Activated T-cell treated with anti-CD3 and anti-CD28 coated beads, Interleukin-2, amount 50 U/mL, for 4 hours (primary cell): ENCODE results near the gene CFAP92. TPM values are rescaled to one million over a fixed set of nuclear protein-coding genes. Genes with fewer than 3 reads are reported as not detected.

Experiments used
- ATAC-seq, 2 donors: fragments of 200-7000 bp; cut with Tn5 transposase; one replicate each; pipeline ENCODE4 v1.10.0; 2021
- DNase-seq: peaks from one replicate; pipeline ENCODE4 v3.0.0-alpha.2; 2020
- H3K27me3 Mint-ChIP-seq: one replicate; pipeline ENCODE4 v1.8.0; 2021; ENCODE audit warnings: low read depth, mixed read lengths
- H3K36me3 Mint-ChIP-seq: one replicate; pipeline ENCODE4 v1.8.0; 2022; ENCODE audit warnings: mixed read lengths; ENCODE audit not compliant: insufficient read depth
- H3K4me1 Mint-ChIP-seq: one replicate; pipeline ENCODE4 v1.8.0; 2021; ENCODE audit warnings: low read depth, mixed read lengths
- H3K4me3 Mint-ChIP-seq: one replicate; pipeline ENCODE4 v1.8.0; 2021; ENCODE audit warnings: mild to moderate bottlenecking, moderate library complexity, mixed read lengths
- H3K9me3 Mint-ChIP-seq: one replicate; pipeline ENCODE4 v1.8.0; 2021; ENCODE audit warnings: mixed read lengths
- total RNA-seq, 3 donors: library from RNA; stranded (reverse); gene quantifications; one replicate each; pipeline ENCODE4 v1.2.1, GENCODE V29; 2021

The CFAP92 gene
- total RNA-seq, 3 donors from 2014 or later: 0.18 TPM; not detected in 2

DNA sequence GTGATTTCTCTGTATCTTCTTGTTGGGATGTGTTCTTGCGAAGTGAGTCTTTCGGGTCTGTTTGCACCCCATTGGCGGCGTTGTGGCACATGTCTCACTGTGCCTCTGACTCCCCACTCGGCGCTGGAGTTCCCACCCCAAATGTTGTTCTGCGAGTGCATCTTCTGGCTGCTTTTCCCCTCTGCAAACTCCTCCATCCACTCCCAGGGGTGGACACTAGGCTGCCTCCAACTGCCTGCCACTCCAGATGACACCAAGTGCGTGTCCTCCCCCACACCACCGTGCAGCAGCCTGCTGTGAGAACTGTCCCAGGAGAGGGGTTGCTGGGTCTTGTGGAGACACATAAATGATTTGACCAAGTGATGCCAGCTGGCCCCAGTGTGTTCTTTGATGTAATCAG is 24.9 kb upstream of the CFAP92 start:
- Mint-ChIP-seq H3K9me3 (no peaks in the 10 kb centered on the region), H3K4me1 (peaks cover 43% of the 10 kb centered on the region), H3K4me3 (no peak overlapping the region), H3K36me3 (no peaks in the 10 kb centered on the region), H3K27me3 (no peaks in the 10 kb centered on the region)
- no peak for DNase-seq
- ATAC-seq: no peak

DNA sequence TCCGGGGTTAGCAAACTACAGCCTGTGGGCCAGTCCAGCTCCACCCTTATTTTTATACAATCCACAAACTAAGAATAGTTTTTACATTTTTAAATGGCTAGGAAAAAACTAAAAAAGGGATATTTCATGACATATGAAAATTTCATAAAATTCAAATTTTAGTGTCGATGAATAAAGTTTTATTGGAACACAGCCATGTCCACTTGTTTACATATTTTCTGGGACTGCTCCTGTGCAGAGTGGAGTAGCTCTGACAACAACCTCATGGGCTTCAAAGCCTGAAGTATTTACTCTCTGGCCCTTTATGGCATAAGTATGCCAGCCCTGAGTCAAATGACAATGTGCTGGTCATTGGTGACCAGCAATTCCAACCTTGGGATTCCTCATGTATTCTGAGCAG is 24.4 kb upstream of the CFAP92 start:
- H3K27me3 Mint-ChIP-seq: no peaks in the 10 kb centered on the region
- H3K36me3 Mint-ChIP-seq: no peaks in the 10 kb centered on the region
- ATAC-seq: no peak
- no peak overlapping the region for H3K4me3 Mint-ChIP-seq
- DNase-seq: no peak
- no peaks in the 10 kb centered on the region for H3K9me3 Mint-ChIP-seq
- H3K4me1 Mint-ChIP-seq: peaks cover 43% of the 10 kb centered on the region

DNA sequence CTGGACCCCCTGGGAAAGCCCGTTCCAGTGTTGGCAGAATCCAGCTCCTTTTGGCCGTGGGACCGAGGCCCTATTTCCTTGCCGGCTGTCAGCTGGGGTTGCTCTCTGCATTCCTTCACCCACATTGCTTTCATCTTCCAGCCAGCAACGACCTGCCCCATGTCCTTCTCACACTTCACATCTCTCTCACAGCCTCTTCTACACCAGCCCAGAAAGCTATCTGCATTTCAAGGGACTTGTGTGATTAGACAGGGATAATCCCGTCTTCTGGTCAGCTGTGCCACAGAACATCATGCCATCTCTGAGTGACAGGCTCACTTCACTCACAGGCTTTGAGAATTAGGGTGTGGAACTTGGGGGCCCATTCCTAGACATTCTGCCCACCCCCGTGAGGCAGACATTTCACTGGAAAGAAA is 23.6 kb upstream of the CFAP92 start:
- no peak for ATAC-seq

DNA sequence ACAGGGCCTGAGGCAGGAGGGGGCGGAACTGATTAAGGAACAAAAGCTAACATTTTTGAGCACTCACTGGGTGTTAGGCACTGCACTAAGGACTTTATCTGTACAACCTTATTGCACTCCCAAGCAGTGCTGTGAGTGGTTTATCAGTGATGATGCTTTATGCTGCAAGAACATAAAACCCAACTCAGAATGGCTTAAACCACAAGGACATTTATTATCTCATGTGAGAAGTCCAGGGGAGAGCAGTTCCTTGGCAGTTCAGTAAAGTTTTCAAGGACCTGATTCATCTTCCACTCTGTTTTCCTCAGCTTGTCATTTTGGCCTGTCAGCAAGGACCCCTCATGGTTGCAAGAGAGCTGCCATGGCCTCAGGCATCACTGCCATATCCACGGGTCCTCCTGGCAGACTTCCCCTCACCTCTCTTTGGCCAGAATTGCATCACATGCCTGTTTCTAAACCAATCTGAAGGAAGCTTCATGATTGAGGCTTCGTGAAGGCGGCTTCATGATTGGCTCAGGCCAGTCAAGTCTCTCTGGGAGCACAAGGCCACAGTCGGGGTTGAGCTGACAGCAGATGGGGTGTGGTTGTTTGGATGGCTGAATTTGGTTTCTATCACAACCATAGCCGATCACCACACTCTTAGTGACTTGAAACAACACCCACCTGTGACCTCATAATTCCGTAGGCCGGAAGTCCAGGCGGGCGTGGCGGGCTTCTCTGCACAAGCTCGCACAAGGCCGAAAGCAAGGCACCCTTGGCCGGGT is 23.0 kb upstream of the CFAP92 start:
- no peak overlapping the region for H3K4me3 Mint-ChIP-seq
- no peaks in the 10 kb centered on the region for H3K9me3 Mint-ChIP-seq
- no peaks in the 10 kb centered on the region for H3K36me3 Mint-ChIP-seq
- H3K4me1 Mint-ChIP-seq: peaks cover 42% of the 10 kb centered on the region
- peak in 1 of 2 donors; percentile 11 for ATAC-seq
- no peak for DNase-seq
- H3K27me3 Mint-ChIP-seq: no peaks in the 10 kb centered on the region

More for the DNA sequence above, 23.6 kb upstream of the CFAP92 start:
- DNase-seq: no peak
- Mint-ChIP-seq H3K27me3 (no peaks in the 10 kb centered on the region), H3K4me3 (peak overlapping the region; percentile 1), H3K36me3 (no peaks in the 10 kb centered on the region), H3K9me3 (no peaks in the 10 kb centered on the region), H3K4me1 (peaks cover 43% of the 10 kb centered on the region)

DNA sequence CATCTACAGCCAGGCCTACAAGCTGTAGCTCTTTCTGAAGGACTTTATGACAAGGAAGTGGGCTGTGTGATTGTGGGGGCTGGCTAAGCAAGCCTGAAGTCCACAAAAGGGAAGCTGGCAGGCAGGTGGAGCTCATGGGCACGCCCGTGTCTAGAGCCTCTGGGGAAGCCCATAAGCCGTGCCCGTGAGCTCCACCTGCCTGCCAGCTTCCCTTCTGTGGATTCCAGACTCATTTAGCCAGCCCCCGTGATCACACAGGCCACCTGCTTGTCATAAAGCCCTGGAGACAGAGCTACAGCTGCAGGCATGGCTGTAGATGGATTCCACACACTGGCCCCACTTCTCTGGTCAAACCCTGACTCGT is 22.5 kb upstream of the CFAP92 start:
- Mint-ChIP-seq H3K4me3 (peak overlapping the region; percentile 78), H3K4me1 (peaks cover 42% of the 10 kb centered on the region), H3K36me3 (no peaks in the 10 kb centered on the region), H3K27me3 (no peaks in the 10 kb centered on the region), H3K9me3 (no peaks in the 10 kb centered on the region)
- DNase-seq (peak; percentile 47), ATAC-seq (peak; percentile 65 to 76)

DNA sequence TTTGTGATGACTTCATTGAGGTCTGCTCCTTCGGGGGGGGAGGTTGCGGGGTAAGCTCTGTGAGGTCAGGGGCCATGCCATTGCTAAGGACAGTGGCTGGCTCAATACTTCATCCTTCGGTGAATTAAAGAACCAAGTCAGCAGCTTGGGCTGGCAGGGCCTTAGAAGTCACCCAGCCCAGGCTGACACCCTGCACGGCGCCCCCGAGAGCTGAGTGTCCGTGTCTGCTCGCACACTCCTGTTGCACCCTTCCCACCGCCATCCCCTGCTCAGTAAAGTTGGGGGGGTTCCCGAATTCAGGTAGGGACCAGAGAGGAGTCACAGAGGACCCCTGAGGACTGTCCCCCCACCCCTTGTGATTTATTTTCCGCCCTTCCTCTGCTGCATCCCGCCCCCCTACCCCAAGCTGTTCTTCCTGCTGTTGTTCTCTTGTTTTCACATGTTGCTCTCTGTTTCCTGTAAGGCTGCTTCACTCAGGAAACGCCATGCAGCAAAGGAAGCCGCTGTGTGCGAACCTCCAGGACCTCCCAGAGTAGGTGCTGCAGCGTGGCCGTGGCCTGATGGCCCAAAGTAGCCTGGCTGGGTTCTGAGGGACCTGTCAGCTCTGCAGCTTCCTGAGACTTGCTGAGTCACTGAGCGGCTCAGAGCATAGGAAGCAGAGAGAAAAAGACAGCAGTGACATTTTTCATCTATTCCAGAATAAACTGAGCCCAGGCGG is 21.7 kb upstream of the CFAP92 start:
- peak overlapping the region; percentile 78 for H3K4me3 Mint-ChIP-seq
- no peaks in the 10 kb centered on the region for H3K36me3 Mint-ChIP-seq
- no peaks in the 10 kb centered on the region for H3K27me3 Mint-ChIP-seq
- no peaks in the 10 kb centered on the region for H3K9me3 Mint-ChIP-seq
- DNase-seq (peak; percentile 28), ATAC-seq (peak; percentile 70 to 73)
- peaks cover 42% of the 10 kb centered on the region for H3K4me1 Mint-ChIP-seq

DNA sequence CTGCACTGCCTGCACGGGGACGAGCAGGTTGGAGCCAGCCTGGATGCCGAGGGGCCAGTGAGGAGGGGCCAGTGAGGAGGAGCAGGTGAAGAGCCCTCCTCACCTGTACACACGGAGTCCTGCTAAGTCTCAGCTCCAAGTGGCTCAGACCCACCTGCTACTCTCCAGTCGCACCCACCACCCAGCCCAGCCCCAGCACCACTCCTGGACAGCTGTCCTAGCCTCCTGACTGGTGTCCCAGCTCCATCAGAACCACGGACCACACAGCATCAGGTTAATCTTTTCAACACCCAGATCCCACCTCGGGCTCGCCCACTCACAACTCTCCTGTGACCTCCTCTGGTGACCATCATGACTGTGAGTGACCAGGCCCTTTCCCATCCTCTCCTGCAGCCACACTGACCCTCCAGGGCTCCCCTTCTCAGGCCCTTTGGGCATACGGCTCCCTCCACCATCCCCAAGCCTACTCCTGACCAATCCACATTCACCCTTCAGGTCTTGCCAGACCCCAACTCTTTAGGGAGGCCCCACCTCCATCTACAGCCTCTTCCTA is 21.0 kb upstream of the CFAP92 start:
- H3K4me1 Mint-ChIP-seq: peaks cover 42% of the 10 kb centered on the region
- DNase-seq (no peak), ATAC-seq (no peak)
- no peaks in the 10 kb centered on the region for H3K36me3 Mint-ChIP-seq
- H3K9me3 Mint-ChIP-seq: no peaks in the 10 kb centered on the region
- no peaks in the 10 kb centered on the region for H3K27me3 Mint-ChIP-seq
- no peak overlapping the region for H3K4me3 Mint-ChIP-seq

DNA sequence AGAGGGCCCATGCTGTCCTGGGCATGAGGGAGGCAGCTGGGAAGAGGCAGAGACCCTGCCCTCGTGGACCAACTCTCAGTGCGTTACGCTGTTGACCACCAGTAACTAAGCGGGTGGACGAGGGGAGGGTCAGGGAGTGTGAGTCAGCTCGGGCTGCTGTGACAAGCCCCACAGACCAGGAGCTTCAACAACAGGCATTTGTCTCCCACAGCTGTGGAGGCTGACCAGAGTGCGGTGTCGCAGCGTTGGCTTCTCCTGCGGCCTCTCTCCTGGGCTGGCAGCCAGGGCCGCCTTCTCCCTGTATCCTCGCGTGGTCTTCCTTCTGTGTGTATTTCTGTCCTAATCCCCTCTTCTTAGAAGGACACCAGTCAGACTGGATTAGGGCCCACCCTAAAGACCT is 20.3 kb upstream of the CFAP92 start:
- DNase-seq (no peak), ATAC-seq (no peak)
- H3K9me3 Mint-ChIP-seq: no peaks in the 10 kb centered on the region
- H3K4me3 Mint-ChIP-seq: no peak overlapping the region
- H3K4me1 Mint-ChIP-seq: peaks cover 42% of the 10 kb centered on the region
- H3K36me3 Mint-ChIP-seq: no peaks in the 10 kb centered on the region
- H3K27me3 Mint-ChIP-seq: no peaks in the 10 kb centered on the region

DNA sequence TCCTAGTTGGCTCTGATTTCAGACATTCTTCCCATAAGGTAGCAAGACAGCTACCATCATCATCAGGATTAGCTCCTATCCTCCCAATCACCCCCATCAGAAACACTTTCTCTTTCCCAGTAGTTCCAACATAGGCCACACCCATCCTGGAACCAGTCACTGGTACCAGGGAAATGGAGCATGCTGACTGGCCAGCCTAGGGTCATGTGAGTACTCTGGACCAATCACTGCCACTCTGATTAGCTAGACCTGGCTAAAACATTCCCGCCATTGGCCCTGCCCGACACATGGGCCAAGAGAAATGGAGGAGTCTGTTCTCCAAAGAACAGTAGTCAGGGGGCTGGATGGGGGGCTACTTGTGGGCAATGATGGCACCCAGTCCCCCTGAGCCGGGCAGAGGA is 19.6 kb upstream of the CFAP92 start:
- DNase-seq (no peak), ATAC-seq (no peak)
- no peaks in the 10 kb centered on the region for H3K36me3 Mint-ChIP-seq
- no peaks in the 10 kb centered on the region for H3K9me3 Mint-ChIP-seq
- peaks cover 38% of the 10 kb centered on the region for H3K4me1 Mint-ChIP-seq
- H3K27me3 Mint-ChIP-seq: no peaks in the 10 kb centered on the region
- H3K4me3 Mint-ChIP-seq: no peak overlapping the region

DNA sequence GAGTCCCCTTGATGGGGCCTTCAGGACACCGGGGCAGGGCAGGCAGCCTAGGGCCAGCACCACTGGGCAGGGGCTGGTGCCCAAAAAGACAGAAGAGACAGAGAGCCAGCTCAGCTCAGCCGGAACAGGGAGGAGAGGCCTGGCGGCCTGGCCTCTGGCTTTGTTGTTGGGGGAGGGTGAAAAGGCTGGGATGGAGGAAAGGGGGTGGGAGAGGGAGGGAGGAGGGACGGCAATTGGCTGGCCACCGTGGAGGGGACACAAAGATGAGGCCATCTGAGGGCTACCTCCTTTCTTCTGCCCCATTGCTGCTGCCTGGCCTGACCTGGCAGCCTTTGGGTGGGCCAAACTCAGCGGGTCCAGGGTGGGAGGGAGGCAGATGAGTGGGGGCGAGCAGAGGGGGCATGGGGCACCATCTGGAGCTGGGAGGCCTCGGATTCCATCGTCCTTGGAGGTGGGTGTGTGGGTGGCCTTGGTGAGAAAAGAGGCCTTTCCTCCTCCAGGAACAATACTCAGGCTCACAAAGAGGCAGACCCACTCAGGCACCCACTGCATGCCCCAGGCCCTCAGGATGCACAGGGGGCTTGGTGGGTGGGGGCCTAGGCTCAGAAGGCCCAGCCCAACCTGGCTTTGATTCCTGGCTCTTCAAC is 16.6 kb upstream of the CFAP92 start:
- Mint-ChIP-seq H3K4me3 (no peak overlapping the region), H3K36me3 (no peaks in the 10 kb centered on the region), H3K27me3 (no peaks in the 10 kb centered on the region), H3K4me1 (peaks cover 16% of the 10 kb centered on the region), H3K9me3 (no peaks in the 10 kb centered on the region)
- ATAC-seq (no peak), DNase-seq (no peak)

DNA sequence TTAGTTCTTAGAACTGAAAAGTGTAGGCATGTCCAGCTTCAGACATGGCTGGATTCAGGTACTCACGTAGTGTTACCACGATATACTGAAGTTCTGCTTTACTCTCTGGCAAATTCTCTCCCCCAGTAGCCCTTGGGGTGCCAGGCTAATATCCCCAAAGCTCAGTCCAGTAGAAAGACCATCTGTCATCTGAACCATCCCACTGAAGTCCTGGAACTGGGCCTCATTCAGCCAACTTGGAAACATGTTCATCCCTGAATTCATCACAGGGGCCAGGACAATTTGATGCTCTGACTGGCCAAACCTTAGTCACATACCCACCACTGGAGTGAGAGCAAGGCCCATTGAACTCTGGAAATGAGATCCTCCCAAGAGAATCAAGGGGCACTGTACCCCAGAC is 15.4 kb upstream of the CFAP92 start:
- Mint-ChIP-seq H3K36me3 (no peaks in the 10 kb centered on the region), H3K4me1 (peaks cover 10% of the 10 kb centered on the region), H3K27me3 (peaks cover 4% of the 10 kb centered on the region), H3K4me3 (no peak overlapping the region), H3K9me3 (no peaks in the 10 kb centered on the region)
- DNase-seq (no peak), ATAC-seq (no peak)

DNA sequence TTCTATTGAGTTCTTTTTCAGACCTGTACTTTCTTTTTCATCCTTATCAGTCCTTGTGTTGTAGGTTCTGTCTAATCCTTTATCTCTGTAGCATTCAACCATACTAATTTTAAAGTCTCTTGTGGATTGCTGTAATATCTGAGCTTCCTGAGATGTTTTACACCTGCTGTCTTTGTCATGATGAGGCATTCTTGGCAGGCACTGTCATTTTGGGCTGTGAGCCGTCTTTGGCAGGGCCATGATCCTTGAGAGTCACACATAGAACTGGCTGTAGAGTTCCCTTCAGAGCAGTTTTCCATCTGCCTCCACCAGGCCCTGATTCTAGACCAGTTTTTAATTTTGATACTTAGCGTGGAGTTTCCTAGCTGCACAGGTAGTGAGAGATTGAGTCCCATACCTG is 13.9 kb upstream of the CFAP92 start:
- H3K9me3 Mint-ChIP-seq: no peaks in the 10 kb centered on the region
- H3K4me3 Mint-ChIP-seq: no peak overlapping the region
- H3K4me1 Mint-ChIP-seq: peaks cover 16% of the 10 kb centered on the region
- no peak for DNase-seq
- H3K27me3 Mint-ChIP-seq: peaks cover 13% of the 10 kb centered on the region
- H3K36me3 Mint-ChIP-seq: no peaks in the 10 kb centered on the region
- no peak for ATAC-seq

DNA sequence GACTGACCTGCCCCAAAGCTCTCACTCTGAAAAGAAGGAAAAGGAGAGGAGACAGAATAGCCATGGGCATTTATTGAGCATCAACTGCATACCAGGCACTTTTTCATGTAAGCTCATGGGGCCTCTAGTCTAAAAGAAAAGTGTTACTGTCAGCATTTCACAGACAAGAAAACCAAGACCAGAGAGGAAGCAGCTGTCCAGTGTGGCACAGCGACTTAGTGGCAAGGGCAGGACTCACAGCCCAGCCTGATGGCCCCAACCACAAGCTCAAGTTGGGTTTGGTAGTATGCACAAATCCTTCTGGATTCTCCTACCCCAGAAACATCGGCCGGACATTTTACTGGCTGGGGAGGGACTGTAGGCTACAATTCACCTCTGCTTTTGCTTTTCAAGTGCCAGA is 13.0 kb upstream of the CFAP92 start:
- H3K27me3 Mint-ChIP-seq: peaks cover 21% of the 10 kb centered on the region
- H3K4me1 Mint-ChIP-seq: peaks cover 23% of the 10 kb centered on the region
- no peak overlapping the region for H3K4me3 Mint-ChIP-seq
- H3K36me3 Mint-ChIP-seq: no peaks in the 10 kb centered on the region
- DNase-seq (no peak), ATAC-seq (no peak)
- H3K9me3 Mint-ChIP-seq: no peaks in the 10 kb centered on the region

DNA sequence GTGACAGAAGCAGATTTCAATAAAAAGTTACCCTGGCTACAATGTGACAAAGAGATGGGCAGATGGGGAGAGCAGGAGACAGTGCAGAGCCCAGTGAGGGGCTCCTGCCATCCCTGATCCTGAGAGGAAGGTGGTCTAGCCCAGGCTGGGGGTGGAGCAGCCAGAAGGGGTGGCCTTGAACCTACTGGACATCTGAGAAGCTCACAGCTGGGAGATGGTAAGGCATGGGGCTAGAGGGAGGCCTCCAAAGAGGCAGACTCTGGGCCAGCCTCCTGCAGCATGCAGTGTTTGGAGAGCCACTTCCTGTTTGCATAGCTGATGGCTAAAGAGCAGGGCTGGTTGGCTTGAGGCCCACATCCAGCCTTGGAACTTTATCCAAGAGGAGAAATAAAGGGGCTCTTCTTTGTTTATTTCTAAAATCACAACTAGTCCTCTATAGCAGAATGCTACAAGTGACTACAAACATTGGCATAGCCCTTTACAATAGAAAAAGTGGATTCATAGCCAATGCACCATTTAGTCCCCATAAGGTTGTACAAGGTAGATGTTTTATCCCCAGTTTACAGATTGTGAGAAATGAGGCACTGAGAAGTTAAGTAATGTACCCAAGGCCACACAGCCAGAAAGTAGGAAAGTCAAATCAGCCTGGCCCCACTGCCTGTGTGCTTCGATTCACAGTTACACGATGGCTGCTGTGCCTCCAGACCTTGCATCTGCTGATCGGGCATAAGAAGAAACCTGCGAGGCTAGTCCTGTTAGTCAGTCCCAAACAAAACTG is 11.8 kb upstream of the CFAP92 start:
- no peak overlapping the region for H3K4me3 Mint-ChIP-seq
- ATAC-seq (no peak), DNase-seq (no peak)
- H3K4me1 Mint-ChIP-seq: peaks cover 23% of the 10 kb centered on the region
- no peaks in the 10 kb centered on the region for H3K9me3 Mint-ChIP-seq
- no peaks in the 10 kb centered on the region for H3K36me3 Mint-ChIP-seq
- peaks cover 25% of the 10 kb centered on the region for H3K27me3 Mint-ChIP-seq
